H1 (cell line): ENCODE results near the gene BGN. TPM values are rescaled to one million over a fixed set of nuclear protein-coding genes. Genes with fewer than 3 reads are reported as not detected.

ENCODE experiments used
- CTCF ChIA-PET: fragments of 300-600 bp; sonication (Branson Sonifier 250); formaldehyde crosslinking; loops from one replicate; lab custom pipeline; 2021; ENCODE audit not compliant: partially characterized antibody; lab: Charles Lee
- POLR2A ChIA-PET: fragments of 300-600 bp; sonication (Branson Sonifier 250); formaldehyde crosslinking; loops from one replicate; lab custom pipeline; 2021; ENCODE audit warnings: inconsistent platforms; ENCODE audit not compliant: partially characterized antibody; lab: Charles Lee
- DNase-seq, 2 experiments: peaks; one replicate each; pipeline versions ENCODE4 v3.0.0 to v3.0.0-alpha.2; 2010 to 2022; ENCODE audit warnings: low spot score in 2 of 2, low read depth in 1 of 2, mixed read lengths in 1 of 2
- FAIRE-seq: peaks from 2 replicates; lab custom pipeline; 2011; peaks lifted over from hg19 to GRCh38; lab: Jason Lieb, UNC
- H2AFZ ChIP-seq: 2 replicates; pipeline ENCODE4 v1.8.1; 2012; ENCODE audit warnings: low read length, inconsistent platforms
- H2AK5ac ChIP-seq: 2 replicates; pipeline ENCODE4 v1.6.1; 2013; ENCODE audit warnings: low read depth, low read length
- H2BK120ac ChIP-seq: replicated peaks from 2 replicates; pipeline ENCODE3; 2013; ENCODE audit warnings: low read depth, low read length, inconsistent platforms
- H2BK12ac ChIP-seq: 2 replicates; pipeline ENCODE4 v1.6.1; 2013; ENCODE audit warnings: low read depth, low read length
- H2BK15ac ChIP-seq: 2 replicates; pipeline ENCODE4 v1.6.1; 2013; ENCODE audit warnings: low read length
- H2BK20ac ChIP-seq: 2 replicates; pipeline ENCODE4 v1.6.1; 2013; ENCODE audit warnings: low read length
- H2BK5ac ChIP-seq: 2 replicates; pipeline ENCODE4 v1.6.1; 2013; ENCODE audit warnings: low read depth, low read length
- H3K14ac ChIP-seq: 2 replicates; pipeline ENCODE4 v1.6.1; 2013; ENCODE audit warnings: inconsistent platforms; ENCODE audit not compliant: insufficient read length
- H3K18ac ChIP-seq: 2 replicates; pipeline ENCODE4 v1.6.1; 2013; ENCODE audit warnings: low read length; ENCODE audit errors: extremely low read depth
- H3K23ac ChIP-seq: 2 replicates; pipeline ENCODE4 v1.6.1; 2013; ENCODE audit warnings: inconsistent platforms; ENCODE audit not compliant: insufficient read length
- H3K23me2 ChIP-seq: 2 replicates; pipeline ENCODE4 v1.6.1; 2013; ENCODE audit warnings: low read depth, low read length
- H3K27ac ChIP-seq: 2 replicates; pipeline ENCODE4 v1.6.1; 2011; ENCODE audit warnings: low read depth, low read length, inconsistent platforms
- H3K27me3 ChIP-seq, 4 experiments: replicated peaks in 1 of 4; 1 replicate in 1 of 4; 2 replicates in 3 of 4; pipeline versions ENCODE4 v1.6.1 to v1.8.1; 2011 to 2013; ENCODE audit warnings: low read length in 3 of 4, mild to moderate bottlenecking in 3 of 4, inconsistent platforms in 2 of 4, mixed read lengths in 2 of 4, moderate library complexity in 1 of 4; ENCODE audit not compliant: control insufficient read depth in 3 of 4, insufficient read depth in 3 of 4; ENCODE audit errors: extremely low read depth in 1 of 4
- H3K36me3 ChIP-seq, 4 experiments: 2 replicates each; pipeline versions ENCODE4 v1.6.1 to v1.8.1; 2011 to 2013; ENCODE audit warnings: mild to moderate bottlenecking in 4 of 4, low read length in 3 of 4, moderate library complexity in 2 of 4, control low read depth in 1 of 4, inconsistent platforms in 1 of 4; ENCODE audit not compliant: insufficient read depth in 4 of 4, control insufficient read depth in 2 of 4
- H3K4ac ChIP-seq: replicated peaks from 2 replicates; pipeline ENCODE3; 2013; ENCODE audit warnings: low read length, low read depth, mixed read lengths, inconsistent platforms; ENCODE audit not compliant: insufficient read length
- H3K4me1 ChIP-seq, 4 experiments: replicated peaks in 1 of 4; 1 replicate in 1 of 4; 2 replicates in 3 of 4; pipeline versions ENCODE4 v1.6.1 to v1.8.1; 2011 to 2013; ENCODE audit warnings: low read length in 3 of 4, inconsistent platforms in 2 of 4, mixed read lengths in 1 of 4; ENCODE audit not compliant: insufficient read depth in 4 of 4, control insufficient read depth in 3 of 4
- H3K4me2 ChIP-seq, 2 experiments: 2 replicates each; pipeline versions ENCODE4 v1.6.1 to v1.8.1; 2011 to 2013; ENCODE audit warnings: low read depth in 2 of 2, low read length in 2 of 2, control low read depth in 1 of 2, inconsistent platforms in 1 of 2, mild to moderate bottlenecking in 1 of 2; ENCODE audit not compliant: insufficient read depth in 1 of 2
- H3K4me3 ChIP-seq, 4 experiments: fragments of 200-600, 300-600 bp in 1 of 4; sonication (generic), shearing (Covaris generic), sonication (Bioruptor Twin) in 1 of 4; 2 replicates each; pipeline versions ENCODE4 v1.5.1 to v1.8.1; 2011 to 2016; ENCODE audit warnings: low read length in 4 of 4, low read depth in 3 of 4, control low read depth in 2 of 4, inconsistent platforms in 2 of 4, mild to moderate bottlenecking in 2 of 4, mixed read lengths in 1 of 4, moderate library complexity in 1 of 4; ENCODE audit not compliant: insufficient read depth in 2 of 4; ENCODE audit errors: extremely low read depth in 1 of 4
- H3K56ac ChIP-seq: replicated peaks from 2 replicates; pipeline ENCODE3; 2013; ENCODE audit warnings: low read depth, mild to moderate bottlenecking, mixed read lengths, low read length, inconsistent platforms; ENCODE audit not compliant: insufficient read length
- H3K79me1 ChIP-seq: 2 replicates; pipeline ENCODE4 v1.6.1; 2013; ENCODE audit warnings: low read depth, low read length, control low read depth
- H3K79me2 ChIP-seq, 2 experiments: 2 replicates each; pipeline versions ENCODE4 v1.6.1 to v1.8.1; 2012 to 2013; ENCODE audit warnings: low read length in 2 of 2, mild to moderate bottlenecking in 2 of 2, inconsistent platforms in 1 of 2; ENCODE audit not compliant: insufficient read depth in 2 of 2, control insufficient read depth in 1 of 2
- H3K9ac ChIP-seq, 4 experiments: replicated peaks in 1 of 4; 1 replicate in 1 of 4; 2 replicates in 3 of 4; pipeline versions ENCODE4 v1.6.1 to v1.8.1; 2011 to 2013; ENCODE audit warnings: low read depth in 3 of 4, low read length in 3 of 4, control low read depth in 2 of 4, mild to moderate bottlenecking in 2 of 4, moderate library complexity in 2 of 4, inconsistent platforms in 1 of 4; ENCODE audit errors: extremely low read depth in 1 of 4
- H3K9me3 ChIP-seq, 2 experiments: 2 replicates each; pipeline versions ENCODE4 v1.6.1 to v1.8.1; 2012 to 2013; ENCODE audit warnings: mild to moderate bottlenecking in 2 of 2, moderate library complexity in 2 of 2, control low read depth in 1 of 2, inconsistent platforms in 1 of 2, low read depth in 1 of 2, low read length in 1 of 2, mixed read lengths in 1 of 2; ENCODE audit not compliant: insufficient read depth in 2 of 2
- H4K20me1 ChIP-seq, 2 experiments: replicated peaks in 1 of 2; 2 replicates each; pipeline versions ENCODE3 to v1.8.1; 2011 to 2013; ENCODE audit warnings: inconsistent platforms in 2 of 2, low read length in 2 of 2, mild to moderate bottlenecking in 1 of 2; ENCODE audit not compliant: insufficient read depth in 2 of 2, control insufficient read depth in 1 of 2
- H4K5ac ChIP-seq: 2 replicates; pipeline ENCODE4 v1.6.1; 2013; ENCODE audit warnings: low read length, low read depth, mixed read lengths, inconsistent platforms; ENCODE audit not compliant: insufficient read length
- H4K8ac ChIP-seq: 2 replicates; pipeline ENCODE4 v1.8.0; 2013; ENCODE audit warnings: mild to moderate bottlenecking, moderate library complexity, low read length, inconsistent platforms; ENCODE audit not compliant: insufficient read depth; ENCODE audit errors: extremely low read depth
- H4K91ac ChIP-seq: replicated peaks from 2 replicates; pipeline ENCODE3; 2013; ENCODE audit warnings: low read length, mixed read lengths, inconsistent platforms; ENCODE audit not compliant: insufficient read length
- BACH1 ChIP-seq: IDR thresholded peaks from 2 replicates; pipeline ENCODE4 v1.6.1; 2012; ENCODE audit warnings: low read length, improper control_type of control experiment
- CEBPB ChIP-seq: IDR thresholded peaks from 2 replicates; pipeline ENCODE4 v1.6.1; 2012; ENCODE audit warnings: low read depth, low read length
- CHD1 ChIP-seq: IDR thresholded peaks from 2 replicates; pipeline ENCODE4 v1.6.1; 2012; ENCODE audit warnings: low read depth, low read length, improper control_type of control experiment
- CTBP2 ChIP-seq: IDR thresholded peaks from 2 replicates; pipeline ENCODE4 v1.7.0; 2011; ENCODE audit warnings: borderline replicate concordance, mild to moderate bottlenecking, moderate library complexity, mixed read lengths, low read length; ENCODE audit not compliant: insufficient read depth, insufficient read length
- GTF2F1 ChIP-seq: IDR thresholded peaks from 2 replicates; pipeline ENCODE4 v1.6.1; 2012; ENCODE audit warnings: low read depth, low read length, improper control_type of control experiment, borderline replicate concordance
- JUN ChIP-seq: IDR thresholded peaks from 2 replicates; pipeline ENCODE4 v1.6.1; 2011; ENCODE audit warnings: low read depth, mild to moderate bottlenecking, improper control_type of control experiment, low read length
- KDM4A ChIP-seq: IDR thresholded peaks from one replicate; pipeline ENCODE4 v1.7.1; 2012; ENCODE audit warnings: low read depth, mild to moderate bottlenecking, moderate library complexity, low read length, inconsistent platforms; ENCODE audit not compliant: severe bottlenecking
- PHF8 ChIP-seq: fragments of 200-600 bp; sonication (generic); conservative IDR thresholded peaks from 2 replicates; pipeline ENCODE4 v1.7.1; 2012; ENCODE audit warnings: low read depth, mild to moderate bottlenecking, inconsistent platforms, low read length, moderate library complexity
- WGBS, 2 experiments: shearing (Covaris generic) in 1 of 2; methylation state at CpG; one replicate each; pipeline versions ENCODE4 v1.1.6 to v1.1.7; 2013 to 2015; ENCODE audit warnings: low lambda C conversion rate in 2 of 2, mixed read lengths in 2 of 2, inconsistent platforms in 1 of 2, low coverage in 1 of 2, missing lambda C conversion rate in 1 of 2; ENCODE audit not compliant: insufficient replicate concordance in 2 of 2, insufficient coverage in 1 of 2, insufficient read length in 1 of 2; ENCODE audit errors: extremely low coverage in 1 of 2, missing lambda C conversion rate in 1 of 2; 5-methylcytosine and 5-hydroxymethylcytosine counted together
- polyA plus RNA-seq, 7 experiments: library from polyadenylated mRNA; depleted of rRNA in 3 of 7; stranded (reverse) in 5 of 7; unstranded in 2 of 7; fragments of >200 nt in 5 of 7; fragments of 200-250 nt in 2 of 7; gene quantifications; 1 replicate in 5 of 7; 2 replicates in 1 of 7; 4 replicates in 1 of 7; pipeline versions ENCODE4 v1.2.1 to v1.2.3, GENCODE V29; 2011 to 2013; ENCODE audit warnings: missing spikeins in 2 of 7, mixed read lengths in 2 of 7
- total RNA-seq: library from RNA; stranded (reverse); fragmentation: NEBNext Ultra II Directional; extraction: Animal tissue kit (Norgen Biotek cat#: 25700); gene quantifications from 2 replicates; pipeline ENCODE4 v1.2.1, GENCODE V29; 2021
- TF ChIP-seq, protein P1 (sequence below): IDR thresholded peaks from 2 replicates; pipeline ENCODE4 v1.6.1; 2011; ENCODE audit warnings: low read length, improper control_type of control experiment

Gene BGN
- total and polyA plus RNA-seq, 2 of the 8 experiments (the other 6 are each of a cell fraction or from before 2014, with no cell fraction given): 1.8 to 2.4 TPM

DNA sequence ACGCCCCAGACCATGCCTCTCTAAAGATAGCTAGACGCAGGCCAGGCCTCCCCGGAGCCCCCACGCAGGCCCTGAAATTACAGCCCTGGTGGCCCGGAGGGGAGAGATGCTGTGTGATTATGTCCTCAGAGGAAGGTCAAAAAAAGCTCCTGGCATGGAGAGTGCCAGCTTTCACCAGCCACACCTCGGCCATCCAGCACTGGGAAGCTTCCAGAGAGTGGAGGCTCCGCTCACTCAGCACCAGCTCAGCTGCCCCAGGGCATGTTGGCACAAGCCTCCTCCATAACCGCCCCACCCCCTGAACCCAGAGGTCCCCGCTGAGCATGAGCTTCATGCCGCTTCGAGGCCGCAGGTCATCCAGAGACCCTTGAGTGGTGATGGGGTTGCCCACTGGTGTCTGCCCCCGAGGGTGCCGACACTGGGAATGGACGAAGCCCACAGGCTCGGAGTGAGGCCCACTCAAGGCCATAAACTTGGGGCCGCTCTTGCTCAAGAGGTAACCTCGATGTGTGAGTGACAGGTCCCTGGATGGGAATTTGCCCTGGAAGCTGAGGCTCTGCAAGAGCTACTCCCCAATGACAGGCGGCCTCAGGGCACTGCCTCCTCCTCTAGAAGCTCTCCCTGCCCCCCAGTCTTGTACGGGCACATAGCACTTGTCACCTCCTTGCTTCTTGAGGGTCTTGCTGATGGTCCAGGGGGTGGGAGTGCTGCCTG is 4.4 kb upstream of the BGN start:
- no peaks in the 10 kb centered on the region for H3K79me2 ChIP-seq
- H2BK12ac ChIP-seq: no peak overlapping the region
- no peak overlapping the region for H3K18ac ChIP-seq
- H3K9me3 ChIP-seq: no peaks in the 10 kb centered on the region
- H3K23ac ChIP-seq: no peak overlapping the region
- H3K14ac ChIP-seq: no peak overlapping the region
- no peak overlapping the region for H4K91ac ChIP-seq
- no peak for DNase-seq
- no peak overlapping the region for H3K27ac ChIP-seq
- no peak overlapping the region; the same call in 1 of the 2 replicates for H4K8ac ChIP-seq
- TF ChIP-seq GTF2F1: no peak
- no peak for TF ChIP-seq JUN
- no peak for TF ChIP-seq CHD1
- TF ChIP-seq CTBP2: no peak
- no peak for TF ChIP-seq BACH1
- TF ChIP-seq KDM4A: no peak
- no peak for TF ChIP-seq PHF8
- no peak for TF ChIP-seq CEBPB
- TF ChIP-seq, protein P1, sequence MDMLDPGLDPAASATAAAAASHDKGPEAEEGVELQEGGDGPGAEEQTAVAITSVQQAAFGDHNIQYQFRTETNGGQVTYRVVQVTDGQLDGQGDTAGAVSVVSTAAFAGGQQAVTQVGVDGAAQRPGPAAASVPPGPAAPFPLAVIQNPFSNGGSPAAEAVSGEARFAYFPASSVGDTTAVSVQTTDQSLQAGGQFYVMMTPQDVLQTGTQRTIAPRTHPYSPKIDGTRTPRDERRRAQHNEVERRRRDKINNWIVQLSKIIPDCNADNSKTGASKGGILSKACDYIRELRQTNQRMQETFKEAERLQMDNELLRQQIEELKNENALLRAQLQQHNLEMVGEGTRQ: no peak
- FAIRE-seq: no peak
- no peaks in the 10 kb centered on the region for H3K36me3 ChIP-seq
- peaks cover 0 to under 1% (median 0%) of the 10 kb centered on the region in 4 experiments; a peak in 4 of 7 replicates for H3K27me3 ChIP-seq
- no peak overlapping the region for H2BK15ac ChIP-seq
- no peak overlapping the region for H3K4me3 ChIP-seq
- no peak overlapping the region for H3K4ac ChIP-seq
- H3K79me1 ChIP-seq: no peaks in the 10 kb centered on the region
- no peak overlapping the region for H2AFZ ChIP-seq
- no peaks in the 10 kb centered on the region; the same call in 1 of the 2 replicates for H3K23me2 ChIP-seq
- H3K4me1 ChIP-seq: peaks cover 0 to 18% (median 7%) of the 10 kb centered on the region in 4 experiments; a peak in 4 of 7 replicates
- no peaks in the 10 kb centered on the region for H4K20me1 ChIP-seq
- H3K56ac ChIP-seq: no peak overlapping the region
- no peak overlapping the region for H2AK5ac ChIP-seq
- H4K5ac ChIP-seq: no peak overlapping the region
- no peak overlapping the region for H3K4me2 ChIP-seq
- no peak overlapping the region for H2BK120ac ChIP-seq
- ChIA-PET CTCF (interaction anchor here (0.8 to 7.5 kb wide), 7 partner anchors 8 to 91 kb away, joined by 3 to 50 read pairs (median 4); partner anchors contain the start of gene HAUS7), POLR2A (interaction anchor here (1.3 to 1.6 kb wide), 3 partner anchors 10 to 15 kb away, joined by 3 to 5 read pairs (median 3); no protein-coding TSS in a partner anchor)
- H2BK5ac ChIP-seq: no peak overlapping the region
- no peak overlapping the region for H3K9ac ChIP-seq
- H2BK20ac ChIP-seq: no peak overlapping the region
- 77% methylated on average over 6 of the region's 20 CpGs; no CpG with 5 or more reads in 1 of the 2 experiments for WGBS, 2 experiments
